ENCODE results near the gene IGLL5. TPM values are rescaled to one million over a fixed set of nuclear protein-coding genes. Genes with fewer than 3 reads are reported as not detected.

IGLL5 gene
- total and polyA plus RNA-seq, 2 donors (not counting 3 experiments of a cell fraction or from before 2014, with no cell fraction given) = not detected

GRCh38 chr22:22847241-22847640 lies 40.4 kb upstream of the IGLL5 start:
- no peaks in the 10 kb centered on the region for H3K9me3 ChIP-seq (replicated peaks; ENCODE audit: control insufficient read depth, insufficient read depth, low read length)
- POLR2A ChIA-PET = no interaction called here
- no peak overlapping the region for H2AFZ ChIP-seq (ENCODE audit: low read depth, low read length)
- H4K20me1 ChIP-seq (replicated peaks; ENCODE audit: control insufficient read depth, extremely low read depth, insufficient read depth, low read length) = no peaks in the 10 kb centered on the region
- H3K9ac ChIP-seq (replicated peaks; ENCODE audit: extremely low read depth, insufficient read depth, low read length) = no peak overlapping the region
- BruUV-seq (replicated peaks) = no TSS peak
- no peaks in the 10 kb centered on the region for H3K79me2 ChIP-seq (ENCODE audit: control insufficient read depth, insufficient read depth, low read length)
- intact Hi-C loops (cut with micrococcal nuclease) = no loop called here
- H3K27me3 ChIP-seq (ENCODE audit: control insufficient read depth in 2 of 2, insufficient read depth in 2 of 2, low read length in 2 of 2) = peaks cover 3 to 28% of the 10 kb centered on the region in 2 experiments
- TF ChIP-seq MYC (IDR thresholded peaks at IDR 0.05; ENCODE audit: low read depth, low read length) (no peak), FOS (IDR thresholded peaks at IDR 0.05; ENCODE audit: borderline replicate concordance, insufficient read depth, low read length) (no peak), CTCF (IDR thresholded peaks at IDR 0.05; ENCODE audit: extremely low read depth in 1 of 2, insufficient read depth in 1 of 2, low read depth in 1 of 2, low read length in 2 of 2) (no peak), POLR2AphosphoS5 (IDR thresholded peaks at IDR 0.05; ENCODE audit: insufficient read depth, low read depth, low read length) (no peak), POLR2A (IDR thresholded peaks at IDR 0.05; ENCODE audit: low read depth, low read length) (no peak), MAX (IDR thresholded peaks at IDR 0.05; ENCODE audit: insufficient read depth, insufficient read length) (no peak), GATA2 (IDR thresholded peaks at IDR 0.05; ENCODE audit: insufficient read depth, insufficient read length, low read depth, low read length) (no peak), EZH2 (IDR thresholded peaks at IDR 0.05; ENCODE audit: borderline replicate concordance, low read depth, low read length, severe bottlenecking) (no peak), JUN (IDR thresholded peaks at IDR 0.05; ENCODE audit: borderline replicate concordance, insufficient read depth, insufficient read length, low read depth) (no peak)
- H3K36me3 ChIP-seq (ENCODE audit: control insufficient read depth in 2 of 2, extremely low read depth in 1 of 2, insufficient read depth in 2 of 2, low read length in 2 of 2) = no peaks in the 10 kb centered on the region
- no peak overlapping the region for H3K4me2 ChIP-seq (ENCODE audit: insufficient read depth, low read length)
- DNase-seq (ENCODE audit: low read depth, low spot score) (no peak), FAIRE-seq (no peak)
- no peak overlapping the region for H3K4me3 ChIP-seq (replicated peaks in 1 of 3; ENCODE audit: insufficient read depth in 1 of 3, low read depth in 1 of 3, low read length in 3 of 3)
- no peak overlapping the region for H3K27ac ChIP-seq (ENCODE audit: insufficient read depth, low read depth, low read length)
- no peaks in the 10 kb centered on the region for H3K4me1 ChIP-seq (ENCODE audit: control insufficient read depth, extremely low read depth, insufficient read depth, low read length)
- CTCF ChIA-PET = interaction anchor here (0.7 to 4.8 kb wide), 10 partner anchors 8 to 109 kb away, joined by 3 to 54 read pairs (median 8); no protein-coding TSS in a partner anchor
- dilution Hi-C loops (cut with MboI; ENCODE audit: extremely low pct_ligation_motif_present, low sequenced_read_pairs) = no loop called here
- H3K9me1 ChIP-seq (replicated peaks; ENCODE audit: control insufficient read depth, extremely low read depth, insufficient read depth, low read length) = no peaks in the 10 kb centered on the region

Measured in endothelial cell of umbilical vein (primary cell).